CD14-positive monocyte (primary cell): Measurements from ENCODE around the gene GPR15LG. TPM values are rescaled to one million over a fixed set of nuclear protein-coding genes. Genes with fewer than 3 reads are reported as not detected.

ENCODE experiments used
- DNase-seq, 3 donors: peaks; one replicate each; pipeline ENCODE4 v3.0.0-alpha.2; 2011 to 2022
- H2AFZ ChIP-seq: 2 replicates; pipeline ENCODE4 v1.6.0; 2012; ENCODE audit warnings: mild to moderate bottlenecking, low read depth, low read length, inconsistent platforms; ENCODE audit not compliant: insufficient read depth, poor library complexity, severe bottlenecking
- H3K27ac ChIP-seq, 2 donors: 1 replicate in 1 of 2; 2 replicates in 1 of 2; pipeline ENCODE4 v1.5.1; 2012 to 2013; ENCODE audit warnings: low read length in 2 of 2, control low read depth in 1 of 2, inconsistent platforms in 1 of 2, low read depth in 1 of 2, mild to moderate bottlenecking in 1 of 2
- H3K27me3 ChIP-seq, 2 donors: one replicate each; pipeline versions ENCODE4 v1.6.0 to v1.6.1; 2011 to 2013; ENCODE audit warnings: low read length in 2 of 2; ENCODE audit not compliant: control insufficient read depth in 2 of 2, insufficient read depth in 2 of 2
- H3K36me3 ChIP-seq, 2 donors: replicated peaks in 1 of 2; 1 replicate in 1 of 2; 2 replicates in 1 of 2; pipeline versions ENCODE4 v1.5.1 to v1.6.1; 2012 to 2013; ENCODE audit warnings: low read length in 2 of 2, control low read depth in 1 of 2, inconsistent platforms in 1 of 2, mild to moderate bottlenecking in 1 of 2; ENCODE audit not compliant: insufficient read depth in 2 of 2, control insufficient read depth in 1 of 2
- H3K4me1 ChIP-seq, 2 donors: 1 replicate in 1 of 2; 2 replicates in 1 of 2; pipeline versions ENCODE4 v1.5.1 to v1.6.1; 2012 to 2013; ENCODE audit warnings: low read length in 2 of 2, control low read depth in 1 of 2, inconsistent platforms in 1 of 2, mild to moderate bottlenecking in 1 of 2, moderate library complexity in 1 of 2; ENCODE audit not compliant: insufficient read depth in 2 of 2, control insufficient read depth in 1 of 2
- H3K4me2 ChIP-seq: replicated peaks from 2 replicates; pipeline ENCODE3; 2012; ENCODE audit warnings: low read length, moderate library complexity, mild to moderate bottlenecking; ENCODE audit not compliant: poor library complexity, severe bottlenecking; ENCODE audit errors: extremely low read depth
- H3K4me3 ChIP-seq, 3 experiments: fragments of 200-600 bp in 1 of 3; sonication (generic) in 1 of 3; replicated peaks in 1 of 3; 1 replicate in 2 of 3; 2 replicates in 1 of 3; pipeline ENCODE4 v1.5.1; 2011 to 2013; ENCODE audit warnings: low read length in 3 of 3, mild to moderate bottlenecking in 3 of 3, control low read depth in 2 of 3, low read depth in 2 of 3, inconsistent platforms in 1 of 3, moderate library complexity in 1 of 3
- H3K79me2 ChIP-seq: 2 replicates; pipeline ENCODE4 v1.6.0; 2012; ENCODE audit warnings: mild to moderate bottlenecking, control low read depth, inconsistent platforms, low read length, moderate library complexity; ENCODE audit not compliant: insufficient read depth
- H3K9ac ChIP-seq: 2 replicates; pipeline ENCODE4 v1.6.0; 2017; ENCODE audit warnings: low read length, mild to moderate bottlenecking; ENCODE audit not compliant: insufficient read depth, poor library complexity, severe bottlenecking
- H3K9me3 ChIP-seq, 2 donors: replicated peaks in 1 of 2; 1 replicate in 1 of 2; 2 replicates in 1 of 2; pipeline versions ENCODE4 v1.5.1 to v1.6.1; 2012 to 2013; ENCODE audit warnings: low read length in 2 of 2, control low read depth in 1 of 2; ENCODE audit not compliant: control insufficient read depth in 1 of 2, insufficient read depth in 1 of 2
- H4K20me1 ChIP-seq: 2 replicates; pipeline ENCODE4 v1.6.0; 2012; ENCODE audit warnings: mild to moderate bottlenecking, low read length, control low read depth, moderate library complexity; ENCODE audit not compliant: insufficient read depth
- H3K27ac Mint-ChIP-seq, 7 donors: one replicate each; pipeline ENCODE4 v1.8.0; 2020; ENCODE audit warnings: mild to moderate bottlenecking in 7 of 7, mixed read lengths in 7 of 7, moderate library complexity in 6 of 7, inconsistent platforms in 2 of 7
- H3K27me3 Mint-ChIP-seq, 3 donors: one replicate each; pipeline ENCODE4 v1.8.0; 2021 to 2022; ENCODE audit warnings: low read depth in 3 of 3, mild to moderate bottlenecking in 3 of 3, mixed read lengths in 3 of 3, moderate library complexity in 3 of 3, inconsistent platforms in 1 of 3
- H3K36me3 Mint-ChIP-seq, 2 donors: one replicate each; pipeline ENCODE4 v1.8.0; 2020; ENCODE audit warnings: mixed read lengths in 2 of 2, inconsistent platforms in 1 of 2, mild to moderate bottlenecking in 1 of 2
- H3K4me1 Mint-ChIP-seq: one replicate; pipeline ENCODE4 v1.8.0; 2020; ENCODE audit warnings: mild to moderate bottlenecking, mixed read lengths
- H3K4me3 Mint-ChIP-seq, 2 donors: one replicate each; pipeline ENCODE4 v1.8.0; 2020; ENCODE audit warnings: mild to moderate bottlenecking in 2 of 2, mixed read lengths in 2 of 2, moderate library complexity in 1 of 2
- H3K9me3 Mint-ChIP-seq, 7 donors: one replicate each; pipeline ENCODE4 v1.8.0; 2020 to 2022; ENCODE audit warnings: mixed read lengths in 7 of 7, mild to moderate bottlenecking in 6 of 7, moderate library complexity in 6 of 7, inconsistent platforms in 2 of 7
- CTCF ChIP-seq: fragments of 200-600 bp; IDR thresholded peaks from one replicate; pipeline ENCODE4 v1.8.0; 2022; ENCODE audit warnings: antibody characterized with exemption, mild to moderate bottlenecking
- WGBS: methylation state at CpG from one replicate; pipeline ENCODE4 v1.1.5; 2013; ENCODE audit warnings: missing lambda C conversion rate; ENCODE audit not compliant: insufficient coverage; 5-methylcytosine and 5-hydroxymethylcytosine counted together
- intact Hi-C, 2 donors: fragments of 100-400 bp; cut with micrococcal nuclease; formaldehyde crosslinking; loops; one replicate each; pipeline versions ENCODE4 v1.15.0 to v1.15.1; 2023
- polyA plus RNA-seq, 3 donors: library from polyadenylated mRNA; depleted of rRNA in 1 of 3; unstranded in 2 of 3; stranded (reverse) in 1 of 3; fragments of 300-500 nt in 2 of 3; fragments of >200 nt in 1 of 3; fragmentation: Illumina TruSeq in 2 of 3; gene quantifications; 1 replicate in 2 of 3; 2 replicates in 1 of 3; pipeline ENCODE4 v1.2.3, GENCODE V29; 2012 to 2021

GPR15LG gene
- polyA plus RNA-seq, 3 donors: not detected

DNA sequence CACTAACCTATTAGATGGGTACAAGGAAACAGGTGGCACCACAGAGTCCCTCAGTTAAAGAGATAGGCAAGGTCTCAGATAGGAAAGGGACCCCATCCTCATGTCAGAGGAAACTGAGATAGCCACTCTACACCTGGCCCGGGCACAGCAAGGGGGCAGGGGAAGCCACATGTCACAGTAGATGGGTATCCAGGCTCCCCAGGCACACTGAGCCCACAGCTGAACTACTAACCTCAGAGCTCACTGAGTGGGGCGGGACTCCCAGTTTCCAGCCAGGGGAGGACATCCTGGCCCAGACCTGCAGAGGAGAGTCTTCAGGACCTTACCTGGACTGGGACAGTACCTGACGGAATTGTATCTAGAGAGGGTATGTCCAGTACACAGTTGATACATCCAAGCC is 17.0 kb downstream of the GPR15LG start:
- Histone ChIP-seq H3K4me2 (no peak overlapping the region), H3K4me3 (no peak overlapping the region), H3K9ac (no peak overlapping the region), H3K4me1 (no peaks in the 10 kb centered on the region), H3K27me3 (peaks cover 24 to 30% of the 10 kb centered on the region in 2 donors), H3K9me3 (peaks cover 0 to 13% of the 10 kb centered on the region in 2 donors), H4K20me1 (no peaks in the 10 kb centered on the region), H3K27ac (no peak overlapping the region), H3K36me3 (no peaks in the 10 kb centered on the region), H2AFZ (no peak overlapping the region), H3K79me2 (no peaks in the 10 kb centered on the region)
- intact Hi-C loops: no loop called here
- 85% methylated on average over 2 of the region's 3 CpGs for WGBS
- Mint-ChIP-seq H3K9me3 (peaks cover 0 to 1% (median 0%) of the 10 kb centered on the region in 7 donors), H3K36me3 (no peaks in the 10 kb centered on the region), H3K4me1 (no peaks in the 10 kb centered on the region), H3K27me3 (peaks cover 25 to 40% (median 31%) of the 10 kb centered on the region in 3 donors), H3K4me3 (no peak overlapping the region), H3K27ac (no peak overlapping the region)
- DNase-seq: no peak
- TF ChIP-seq CTCF: no peak

DNA sequence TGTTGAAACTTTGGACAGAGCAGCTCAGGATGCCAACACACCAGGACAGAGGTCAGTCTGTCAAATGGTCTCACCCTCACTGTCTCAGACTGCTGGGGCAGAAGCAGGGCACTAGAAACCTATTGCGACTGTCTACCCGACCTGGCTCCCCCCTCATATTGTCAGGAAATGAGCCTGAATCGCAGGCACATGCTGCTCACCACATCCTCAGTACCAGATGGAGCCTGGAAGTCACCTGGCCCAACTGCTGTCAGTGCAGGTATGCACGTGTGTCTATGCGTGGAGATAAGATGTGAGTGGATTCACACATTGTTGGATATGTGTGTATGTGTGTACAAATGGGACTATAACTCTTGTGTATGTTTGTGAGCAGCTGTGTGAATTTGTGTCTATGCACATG is 17.5 kb downstream of the GPR15LG start:
- H3K79me2 ChIP-seq: no peaks in the 10 kb centered on the region
- H3K36me3 Mint-ChIP-seq: no peaks in the 10 kb centered on the region
- 68% methylated on average over 4 of the region's 5 CpGs for WGBS
- H3K4me3 ChIP-seq: no peak overlapping the region
- intact Hi-C loops: no loop called here
- H3K4me2 ChIP-seq: no peak overlapping the region
- no peaks in the 10 kb centered on the region for H3K4me1 ChIP-seq
- TF ChIP-seq CTCF: no peak
- H3K27ac ChIP-seq: no peak overlapping the region
- peaks cover 0 to 1% (median 0%) of the 10 kb centered on the region in 7 donors for H3K9me3 Mint-ChIP-seq
- no peak overlapping the region for H3K27ac Mint-ChIP-seq
- peaks cover 29 to 35% of the 10 kb centered on the region in 2 donors for H3K27me3 ChIP-seq
- no peak for DNase-seq
- no peaks in the 10 kb centered on the region for H4K20me1 ChIP-seq
- H3K36me3 ChIP-seq: no peaks in the 10 kb centered on the region
- no peak overlapping the region for H3K9ac ChIP-seq
- H3K4me1 Mint-ChIP-seq: no peaks in the 10 kb centered on the region
- peaks cover 0 to 13% of the 10 kb centered on the region in 2 donors for H3K9me3 ChIP-seq
- H2AFZ ChIP-seq: no peak overlapping the region
- peaks cover 30 to 45% (median 36%) of the 10 kb centered on the region in 3 donors for H3K27me3 Mint-ChIP-seq
- no peak overlapping the region for H3K4me3 Mint-ChIP-seq
